NCI-H2227 (cell line): Measurements from ENCODE around the gene BBS9.
"Not testable (repeated sequence)": the region's sequence is repeated elsewhere in the genome, so short reads cannot be mapped to it uniquely, and the experiment has no call there.

Source experiments
- DNase-seq: peaks from one replicate; lab custom pipeline; 2025; ENCODE audit not compliant: unreplicated experiment; lab: John Stamatoyannopoulos, UW

The BBS9 gene

GRCh38 chr7:33485747-33486493, 356.6 kb downstream of the BBS9 start:
- no peak for DNase-seq

- DNase-seq = no peak
Observed at GRCh38 chr7:33486633-33487032, 357.3 kb downstream of the BBS9 start.

- no peak for DNase-seq
Observed at GRCh38 chr7:33487998-33488682, 358.8 kb downstream of the BBS9 start.

GRCh38 chr7:33494474-33494873, 365.1 kb downstream of the BBS9 start:
- no peak for DNase-seq

- DNase-seq = no peak
Observed at GRCh38 chr7:33495207-33495606, 365.8 kb downstream of the BBS9 start.

GRCh38 chr7:33497051-33497450, 367.7 kb downstream of the BBS9 start:
- DNase-seq = no peak

- no peak for DNase-seq
Observed at GRCh38 chr7:33500703-33501701, 371.6 kb downstream of the BBS9 start.

GRCh38 chr7:33503014-33503413, 373.6 kb downstream of the BBS9 start:
- no peak for DNase-seq

- DNase-seq = no peak
Observed at GRCh38 chr7:33503736-33504135, 374.4 kb downstream of the BBS9 start.

GRCh38 chr7:33504266-33504665, 374.9 kb downstream of the BBS9 start:
- DNase-seq = no peak

- DNase-seq = no peak
Observed at GRCh38 chr7:33509206-33509605, 379.8 kb downstream of the BBS9 start.

GRCh38 chr7:33511778-33512177, 382.4 kb downstream of the BBS9 start:
- DNase-seq = no peak

- no peak for DNase-seq
Observed at GRCh38 chr7:33516568-33516967, 387.2 kb downstream of the BBS9 start.

GRCh38 chr7:33517191-33517590, 387.8 kb downstream of the BBS9 start:
- no peak for DNase-seq

GRCh38 chr7:33527008-33527407, 397.6 kb downstream of the BBS9 start:
- not testable (repeated sequence) for DNase-seq

- DNase-seq = not testable (repeated sequence)
Observed at GRCh38 chr7:33527613-33528012, 398.2 kb downstream of the BBS9 start.

- no peak for DNase-seq
Observed at GRCh38 chr7:33529070-33529469, 399.7 kb downstream of the BBS9 start.

GRCh38 chr7:33530664-33531063, 401.3 kb downstream of the BBS9 start:
- no peak for DNase-seq

- no peak for DNase-seq
Observed at GRCh38 chr7:33531888-33532287, 402.5 kb downstream of the BBS9 start.

- DNase-seq = no peak
Observed at GRCh38 chr7:33534833-33535232, 405.5 kb downstream of the BBS9 start.

- DNase-seq = no peak
Observed at GRCh38 chr7:33535989-33536388, 406.6 kb downstream of the BBS9 start.
